PFSK-1 (cell line): ENCODE results near the gene TXLNB.

Experiments used
- FOXP2 ChIP-seq: optimal IDR thresholded peaks from 2 replicates; pipeline ENCODE3; 2011; ENCODE audit warnings: borderline replicate concordance, control low read depth, inconsistent platforms; ENCODE audit not compliant: insufficient read depth; ENCODE audit errors: extremely low read length, extremely low read depth
- POLR2AphosphoS5 ChIP-seq: IDR thresholded peaks from 2 replicates; pipeline ENCODE4 v1.6.1; 2012; ENCODE audit warnings: low read depth, mild to moderate bottlenecking, control low read depth, low read length, moderate library complexity
- REST ChIP-seq, 2 experiments: IDR thresholded peaks; 2 replicates each; pipeline versions ENCODE4 v1.6.1 to v1.8.0; 2011 to 2012; ENCODE audit warnings: low read depth in 2 of 2, low read length in 2 of 2, control low read depth in 1 of 2, inconsistent platforms in 1 of 2, mild to moderate bottlenecking in 1 of 2, moderate library complexity in 1 of 2; ENCODE audit not compliant: insufficient read depth in 1 of 2
- SIN3A ChIP-seq: IDR thresholded peaks from 2 replicates; pipeline ENCODE4 v1.6.1; 2012; ENCODE audit warnings: mild to moderate bottlenecking, low read length, moderate library complexity, borderline replicate concordance; ENCODE audit not compliant: insufficient read depth
- TAF1 ChIP-seq: IDR thresholded peaks from 2 replicates; pipeline ENCODE4 v1.6.1; 2012; ENCODE audit warnings: low read length, control low read depth, borderline replicate concordance; ENCODE audit not compliant: insufficient read depth

Gene TXLNB

GRCh38 chr6:139323511-139324300 is 31.9 kb upstream of the TXLNB start:
- peak; percentile 3 to 66; a peak in 1 of 4 replicates for TF ChIP-seq REST (IDR thresholded peaks at IDR 0.05; ENCODE audit: insufficient read depth in 1 of 2, low read depth in 2 of 2, low read length in 2 of 2)
- peak; percentile 48 for TF ChIP-seq POLR2AphosphoS5
- 0 out of 2 replicates have a peak, but pooled peaks have one; percentile 22 for TF ChIP-seq SIN3A
- TF ChIP-seq TAF1 = no peak; the same call in 1 of the 2 replicates
- TF ChIP-seq FOXP2 = peak; percentile 98

DNA sequence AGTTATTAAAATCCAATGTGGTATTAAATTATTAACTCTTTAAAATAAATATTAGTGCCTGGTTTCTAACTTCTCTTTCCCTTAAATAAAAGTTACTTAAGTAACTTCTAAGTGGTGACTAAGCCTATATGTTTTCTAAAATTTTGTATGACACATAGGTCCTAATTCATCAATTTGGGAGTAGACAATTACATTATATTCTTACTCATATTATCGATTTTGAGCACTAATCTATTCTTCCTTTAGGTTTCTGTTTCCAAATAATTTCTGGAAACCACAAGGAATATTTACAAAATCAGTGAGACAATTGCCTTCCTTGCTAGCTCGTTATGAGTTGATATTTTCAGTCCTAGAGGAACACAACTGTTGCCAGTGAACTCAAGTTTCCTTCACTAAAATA is 28.3 kb upstream of the TXLNB start:
- TF ChIP-seq REST (IDR thresholded peaks at IDR 0.05; ENCODE audit: insufficient read depth in 1 of 2, low read depth in 2 of 2, low read length in 2 of 2) = no peak
- no peak for TF ChIP-seq SIN3A
- TF ChIP-seq TAF1 = no peak
- no peak for TF ChIP-seq FOXP2

DNA sequence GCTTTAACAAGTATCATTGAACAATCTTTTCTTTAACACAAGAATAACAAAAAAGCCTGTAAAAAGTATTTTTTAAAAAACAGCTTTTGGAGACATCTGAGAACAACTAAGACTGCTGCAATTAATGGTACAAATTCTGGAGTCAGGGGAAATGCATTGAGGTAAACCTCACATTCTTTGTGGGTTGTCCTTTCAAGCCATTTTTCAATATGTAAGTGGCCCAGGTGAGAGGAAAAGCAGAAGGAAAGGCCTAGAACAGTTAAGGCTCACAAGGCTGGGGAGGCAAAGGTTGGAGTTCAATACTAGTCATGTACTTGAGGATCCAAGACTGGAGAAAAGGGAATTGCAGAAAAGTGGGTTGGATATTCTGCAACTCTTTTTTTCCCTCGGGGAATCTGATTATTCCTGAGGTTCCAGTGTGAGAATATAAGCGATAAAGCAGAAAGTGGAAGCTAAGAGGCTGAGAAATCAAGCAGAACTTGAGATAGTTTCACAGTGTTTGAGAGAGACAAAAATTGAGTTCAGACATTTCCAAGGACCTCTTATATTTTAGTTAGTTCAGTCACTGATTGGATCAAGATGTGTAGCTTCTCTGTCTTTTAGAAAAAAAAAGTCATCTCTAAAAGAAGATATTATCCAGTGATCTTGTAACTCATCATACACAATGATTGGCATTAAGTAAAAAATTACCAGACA is 25.0 kb upstream of the TXLNB start:
- TF ChIP-seq REST (IDR thresholded peaks at IDR 0.05; ENCODE audit: insufficient read depth in 1 of 2, low read depth in 2 of 2, low read length in 2 of 2) (no peak), POLR2AphosphoS5 (no peak), TAF1 (no peak), FOXP2 (no peak), SIN3A (no peak)

GRCh38 chr6:139313784-139314545 is 22.2 kb upstream of the TXLNB start:
- TF ChIP-seq SIN3A = no peak

GRCh38 chr6:139313229-139313628 is 21.4 kb upstream of the TXLNB start:
- TF ChIP-seq REST (IDR thresholded peaks at IDR 0.05; ENCODE audit: insufficient read depth in 1 of 2, low read depth in 2 of 2, low read length in 2 of 2) (no peak), FOXP2 (no peak), TAF1 (no peak), SIN3A (no peak), POLR2AphosphoS5 (no peak)
